ENCODE results near the gene CNOT1. TPM values are rescaled to one million over a fixed set of nuclear protein-coding genes. Genes with fewer than 3 reads are reported as not detected.

The CNOT1 gene
- total RNA-seq, 4 donors from 2014 or later, result 54.7 to 119 (median 87.2) TPM

GRCh38 chr16:58502217-58502921, 127.3 kb downstream of the CNOT1 start:
- Histone ChIP-seq H3K4me3 (no peak overlapping the region), H3K36me3 (no peaks in the 10 kb centered on the region), H3K9me3 (no peaks in the 10 kb centered on the region), H3K4me1 (peaks cover 4 to 6% of the 10 kb centered on the region in 2 donors), H3K27ac (no peak overlapping the region), H3K27me3 (peaks cover 12 to 21% (median 17%) of the 10 kb centered on the region in 3 donors)
- intact Hi-C loops (cut with DNase I; ENCODE audit: low total_unique reads) (no loop called here), in situ Hi-C loops (cut with MboI; ENCODE audit: low sequenced_read_pairs in 4 of 4) (loop anchor here in 2 of 4 donors (25.0 kb wide), 2 partner anchors 160 to 235 kb away; partner anchors contain the start of gene GOT2 (in 1 of the 2))
- TF ChIP-seq POLR2A (IDR thresholded peaks at IDR 0.05) (no peak), CTCF (IDR thresholded peaks at IDR 0.05 in 4 of 5, conservative IDR thresholded peaks at IDR 0.05 in 1 of 5) (no peak)
- DNase-seq (peak in 1 of 2 donors; percentile 2), ATAC-seq (no peak)

GRCh38 chr16:58501242-58502131, 128.1 kb downstream of the CNOT1 start:
- Histone ChIP-seq H3K36me3 (no peaks in the 10 kb centered on the region), H3K27ac (no peak overlapping the region), H3K4me3 (peak overlapping the region in 3 of 4 donors; percentile 17 to 31 (median 22)), H3K4me1 (peaks cover 4 to 6% of the 10 kb centered on the region in 2 donors), H3K27me3 (peaks cover 12 to 21% (median 17%) of the 10 kb centered on the region in 3 donors), H3K9me3 (no peaks in the 10 kb centered on the region)
- intact Hi-C loops (cut with DNase I; ENCODE audit: low total_unique reads), result no loop called here
- no peak for TF ChIP-seq POLR2A (IDR thresholded peaks at IDR 0.05)
- TF ChIP-seq CTCF (IDR thresholded peaks at IDR 0.05 in 4 of 5, conservative IDR thresholded peaks at IDR 0.05 in 1 of 5), result no peak
- in situ Hi-C loops (cut with MboI; ENCODE audit: low sequenced_read_pairs in 4 of 4), result loop anchor here in 2 of 4 donors (25.0 kb wide), 2 partner anchors 161 to 236 kb away; partner anchors contain the start of gene GOT2 (in 1 of the 2)
- ATAC-seq (no peak), DNase-seq (peak in 1 of 2 donors; percentile 3)

DNA sequence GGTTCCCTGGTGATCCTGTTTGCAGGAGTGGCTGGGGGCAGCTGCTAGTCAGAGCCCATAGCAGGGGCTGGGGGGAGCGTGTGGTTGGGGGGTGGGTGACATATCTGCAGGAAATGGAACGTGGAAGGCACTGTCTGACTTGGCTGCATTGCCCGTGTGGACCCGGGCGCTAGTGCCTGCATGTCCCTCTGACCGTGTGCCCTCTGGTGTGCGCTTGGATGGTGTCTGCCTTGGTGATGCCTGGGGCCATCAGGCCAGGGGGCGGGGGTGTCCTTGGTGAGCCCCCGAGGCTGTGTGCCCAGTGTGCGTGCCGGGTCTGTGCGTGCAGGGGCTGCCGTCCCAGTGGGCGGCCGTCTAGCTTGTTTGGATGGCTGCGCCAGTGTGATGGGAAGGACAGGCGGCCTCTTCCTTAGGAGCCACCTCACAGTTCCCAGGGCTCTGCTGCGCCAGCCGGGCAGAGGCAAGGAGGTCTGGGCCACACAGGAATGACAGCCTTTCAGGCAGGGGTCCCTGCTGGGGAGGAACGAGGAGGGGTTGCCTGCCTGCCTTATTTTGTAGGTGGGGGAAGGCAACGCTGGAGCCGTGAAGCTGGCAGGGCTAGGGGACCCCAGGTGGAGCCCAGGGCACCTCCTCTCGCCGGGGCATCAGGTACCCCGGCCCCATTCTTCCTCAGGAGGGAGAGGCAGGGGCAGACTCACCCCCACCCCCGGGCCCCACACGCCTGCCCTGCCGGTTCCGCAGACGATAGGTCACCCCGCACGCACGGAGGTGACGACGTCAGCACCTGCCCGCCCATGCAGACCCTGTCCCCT, 129.0 kb downstream of the CNOT1 start:
- Histone ChIP-seq H3K4me1 (peaks cover 4 to 6% of the 10 kb centered on the region in 2 donors), H3K36me3 (no peaks in the 10 kb centered on the region), H3K27ac (no peak overlapping the region), H3K27me3 (peaks cover 12 to 21% (median 17%) of the 10 kb centered on the region in 3 donors), H3K9me3 (no peaks in the 10 kb centered on the region), H3K4me3 (peak overlapping the region in 3 of 4 donors; percentile 17 to 31 (median 22))
- DNase-seq, result no peak
- intact Hi-C loops (cut with DNase I; ENCODE audit: low total_unique reads) (no loop called here), in situ Hi-C loops (cut with MboI; ENCODE audit: low sequenced_read_pairs in 4 of 4) (loop anchor here in 2 of 4 donors (25.0 kb wide), 2 partner anchors 162 to 237 kb away; partner anchors contain the start of gene GOT2 (in 1 of the 2))
- ATAC-seq, result no peak
- TF ChIP-seq CTCF (IDR thresholded peaks at IDR 0.05 in 4 of 5, conservative IDR thresholded peaks at IDR 0.05 in 1 of 5), result no peak
